ENCODE measurements around the gene PSMB9.
"Not testable (repeated sequence)": the region's sequence is repeated elsewhere in the genome, so short reads cannot be mapped to it uniquely, and the experiment has no call there.

Gene PSMB9

DNA sequence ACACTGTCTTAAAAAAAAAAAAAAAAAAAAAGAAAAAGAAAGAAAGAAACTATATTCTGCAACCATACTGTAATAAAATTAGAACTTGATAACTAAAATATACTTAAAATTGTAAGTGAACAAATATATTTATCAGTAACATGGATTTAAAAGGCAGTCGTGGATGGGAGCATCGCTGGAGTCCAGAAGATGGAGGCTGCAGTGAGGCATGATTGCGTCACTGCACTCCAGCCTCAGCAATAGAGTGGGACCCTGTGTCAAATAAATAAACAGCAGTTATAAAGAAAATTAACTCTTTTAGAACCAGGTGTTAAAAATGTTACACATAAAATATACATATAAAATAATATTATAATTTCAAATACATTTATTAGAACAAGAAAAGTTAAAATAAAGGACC, 8.7 kb downstream of the PSMB9 start:
- no peak for TF ChIP-seq ZNF274 (IDR thresholded peaks at IDR 0.05; ENCODE audit: low read depth, low read length)
- no peak overlapping the region for H3K4me3 ChIP-seq (ENCODE audit: low read length)

DNA sequence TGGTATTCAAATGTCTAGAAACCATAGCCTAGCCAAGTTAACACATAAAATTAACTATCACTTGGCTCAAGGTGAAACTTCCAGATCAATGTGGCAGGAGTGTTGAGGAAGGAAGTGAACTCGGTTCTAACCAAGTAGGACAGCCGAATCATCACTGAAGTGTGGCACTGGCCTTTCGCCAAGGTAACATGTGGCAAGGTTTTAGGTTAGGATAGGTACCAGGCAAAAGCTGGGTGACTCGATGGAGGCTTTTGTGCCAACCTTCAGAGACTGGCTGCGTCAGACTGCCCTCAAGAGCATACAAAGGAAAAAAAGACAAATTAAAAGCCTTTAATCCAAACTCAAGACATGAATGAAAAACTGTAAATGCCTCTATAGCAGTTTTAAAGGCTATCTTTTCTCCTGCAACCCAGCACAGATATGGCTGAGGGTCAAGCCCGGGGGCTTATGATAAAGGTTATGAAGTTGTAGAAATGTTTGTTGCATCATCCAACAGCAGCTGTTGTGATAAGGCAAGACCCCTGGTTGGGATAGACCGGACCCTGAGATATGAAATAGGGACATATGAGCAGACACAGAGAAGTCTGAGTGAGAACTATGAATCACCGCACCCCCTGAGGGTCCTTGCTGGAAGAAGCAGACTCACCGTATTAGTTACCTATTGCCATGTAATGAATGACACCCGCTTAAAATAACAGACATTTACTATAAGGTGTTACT, 11.9 kb downstream of the PSMB9 start:
- H3K4me3 ChIP-seq (ENCODE audit: low read length) = no peak overlapping the region
- no peak for TF ChIP-seq ZNF274 (IDR thresholded peaks at IDR 0.05; ENCODE audit: low read depth, low read length)

- TF ChIP-seq ZNF274 (IDR thresholded peaks at IDR 0.05; ENCODE audit: low read depth, low read length) = no peak
- no peak overlapping the region; the same call in 1 of the 2 replicates for H3K4me3 ChIP-seq (ENCODE audit: low read length)
Observed at GRCh38 chr6:32867022-32867477, 13.1 kb downstream of the PSMB9 start.

DNA sequence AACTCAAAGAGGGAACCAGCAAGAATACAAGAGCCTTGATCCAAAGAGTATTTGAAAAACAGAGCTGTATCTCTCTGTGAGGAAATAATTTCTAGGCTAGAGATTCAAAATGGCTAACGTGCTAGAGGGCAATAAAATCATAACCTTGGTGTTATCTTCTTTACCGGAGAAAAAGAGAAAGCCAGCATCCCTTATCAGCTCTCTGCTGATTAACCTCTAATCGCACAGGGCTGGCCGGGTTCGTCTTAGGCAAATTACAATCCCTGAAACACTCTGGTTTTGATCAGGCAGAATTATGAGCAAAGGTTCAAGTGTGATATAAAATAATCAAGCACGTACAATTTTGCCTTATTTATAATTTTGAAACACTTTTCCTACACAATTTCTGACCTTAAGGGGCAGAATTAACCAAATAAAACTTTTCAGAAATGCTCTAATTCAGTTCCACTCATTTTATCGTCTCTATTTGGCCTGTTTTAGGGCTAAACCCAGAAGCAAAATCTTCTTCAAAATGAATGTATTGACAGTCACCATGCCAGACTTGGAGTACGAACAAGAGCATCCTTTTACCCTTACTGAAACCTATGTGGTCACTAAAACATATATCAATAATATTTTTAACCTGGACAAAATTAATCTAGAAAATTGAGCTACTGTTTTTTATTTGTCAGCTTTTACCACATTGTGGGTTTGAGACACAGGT, 13.7 kb downstream of the PSMB9 start:
- H3K4me3 ChIP-seq (ENCODE audit: low read length) = no peak overlapping the region; the same call in 1 of the 2 replicates
- no peak for TF ChIP-seq ZNF274 (IDR thresholded peaks at IDR 0.05; ENCODE audit: low read depth, low read length)

- no peak overlapping the region for H3K4me3 ChIP-seq (ENCODE audit: low read length)
- no peak for TF ChIP-seq ZNF274 (IDR thresholded peaks at IDR 0.05; ENCODE audit: low read depth, low read length)
Observed at GRCh38 chr6:32868257-32868788, 14.3 kb downstream of the PSMB9 start.

DNA sequence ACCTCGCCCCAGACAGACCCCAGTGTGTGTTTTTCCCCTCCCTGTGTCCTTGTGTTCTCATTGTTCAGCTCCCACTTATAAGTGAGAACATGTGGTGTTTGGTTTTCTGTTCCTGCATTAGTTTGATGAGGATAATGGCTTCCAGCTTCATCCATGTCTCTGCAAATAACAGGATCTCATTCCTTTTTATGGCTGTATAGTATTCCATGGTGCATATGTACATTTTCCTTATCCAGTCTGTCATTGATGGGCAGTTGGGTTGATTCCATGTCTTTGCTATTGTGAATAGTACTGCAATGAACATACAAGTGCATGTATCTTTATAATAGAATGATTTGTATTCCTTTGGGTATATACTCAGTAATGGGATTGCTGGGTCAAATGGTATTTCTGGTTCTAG, 20.0 kb downstream of the PSMB9 start:
- H3K4me3 ChIP-seq (ENCODE audit: low read length) = not testable (repeated sequence)

DNA sequence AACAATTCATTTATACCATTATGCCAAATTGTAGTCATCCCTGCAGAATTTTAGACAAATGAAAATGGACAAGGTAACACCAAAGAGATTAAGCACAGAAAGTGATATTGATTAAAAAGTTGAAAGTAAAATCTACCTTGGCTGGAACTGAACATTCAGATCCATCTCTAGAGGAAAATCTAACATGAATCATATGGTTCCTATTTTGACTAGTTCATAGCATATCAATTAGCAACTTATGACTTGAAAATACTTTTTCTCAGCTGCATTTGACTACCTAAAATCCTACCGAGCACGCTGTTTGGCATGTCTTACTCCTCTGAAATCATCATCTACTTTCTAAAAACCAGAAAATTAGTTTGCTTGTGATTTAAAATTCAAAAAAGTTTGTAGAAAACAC, 22.6 kb downstream of the PSMB9 start:
- TF ChIP-seq ZNF274 (IDR thresholded peaks at IDR 0.05; ENCODE audit: low read depth, low read length) = no peak
- no peak overlapping the region for H3K4me3 ChIP-seq (ENCODE audit: low read length)

DNA sequence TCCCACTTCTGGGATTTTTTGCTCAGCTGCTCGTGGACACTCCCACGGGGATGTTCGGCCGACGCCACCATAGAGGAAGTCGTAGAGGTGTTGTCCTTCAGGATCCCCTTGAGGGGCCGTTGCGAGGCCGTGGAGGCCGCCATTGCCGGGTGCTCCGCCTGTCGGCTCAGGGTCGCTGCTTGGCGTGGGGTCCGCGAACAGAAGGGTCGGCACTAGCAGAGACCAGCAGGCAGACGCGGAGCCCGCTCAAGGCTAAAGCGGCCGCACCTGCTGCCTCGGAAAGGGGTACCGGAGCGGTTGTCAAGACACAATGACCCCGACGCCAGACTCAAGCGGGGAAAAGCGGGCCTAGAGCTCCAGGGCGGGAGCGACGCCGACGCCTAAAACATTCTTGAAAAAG, 25.7 kb downstream of the PSMB9 start:
- TF ChIP-seq ZNF274 (IDR thresholded peaks at IDR 0.05; ENCODE audit: low read depth, low read length) = no peak
- H3K4me3 ChIP-seq (ENCODE audit: low read length) = no peak overlapping the region; the same call in 1 of the 2 replicates

GRCh38 chr6:32880962-32881361, 27.0 kb downstream of the PSMB9 start:
- not testable (repeated sequence) for H3K4me3 ChIP-seq (ENCODE audit: low read length)

- no peak overlapping the region for H3K4me3 ChIP-seq (ENCODE audit: low read length)
- no peak for TF ChIP-seq ZNF274 (IDR thresholded peaks at IDR 0.05; ENCODE audit: low read depth, low read length)
Observed at GRCh38 chr6:32882879-32883250, 28.9 kb downstream of the PSMB9 start.

GRCh38 chr6:32883789-32884188, 29.8 kb downstream of the PSMB9 start:
- H3K4me3 ChIP-seq (ENCODE audit: low read length) = no peak overlapping the region
- no peak for TF ChIP-seq ZNF274 (IDR thresholded peaks at IDR 0.05; ENCODE audit: low read depth, low read length)

GRCh38 chr6:32885698-32886286, 31.8 kb downstream of the PSMB9 start:
- H3K4me3 ChIP-seq (ENCODE audit: low read length) = no peak overlapping the region
- no peak for TF ChIP-seq ZNF274 (IDR thresholded peaks at IDR 0.05; ENCODE audit: low read depth, low read length)

GRCh38 chr6:32886681-32887383, 32.8 kb downstream of the PSMB9 start:
- no peak for TF ChIP-seq ZNF274 (IDR thresholded peaks at IDR 0.05; ENCODE audit: low read depth, low read length)
- H3K4me3 ChIP-seq (ENCODE audit: low read length) = no peak overlapping the region

- no peak for TF ChIP-seq ZNF274 (IDR thresholded peaks at IDR 0.05; ENCODE audit: low read depth, low read length)
- no peak overlapping the region for H3K4me3 ChIP-seq (ENCODE audit: low read length)
Observed at GRCh38 chr6:32887616-32888015, 33.6 kb downstream of the PSMB9 start.
